ENCODE data around the gene TUBG1. TPM values are rescaled to one million over a fixed set of nuclear protein-coding genes. Genes with fewer than 3 reads are reported as not detected.

TUBG1 gene
- total and polyA plus RNA-seq, 2 of the 8 experiments (the other 6 are each of a cell fraction or from before 2014, with no cell fraction given), result 109 to 208 TPM

- no peak for TF ChIP-seq ATF2 (IDR thresholded peaks at IDR 0.05; ENCODE audit: low read length)
- no peak for TF ChIP-seq CEBPB (IDR thresholded peaks at IDR 0.05; ENCODE audit: low read depth, low read length)
- 0 out of 2 replicates have a peak, but pooled peaks have one; percentile 4 for TF ChIP-seq USF2 (IDR thresholded peaks at IDR 0.05; ENCODE audit: low read length)
- TF ChIP-seq TEAD4 (IDR thresholded peaks at IDR 0.05; ENCODE audit: low read depth, low read length), result no peak
- peak; percentile 71 to 83 (median 82) for TF ChIP-seq CTCF (IDR thresholded peaks at IDR 0.05; ENCODE audit: control extremely low read depth in 1 of 3, insufficient read depth in 1 of 3, low read depth in 1 of 3, low read length in 3 of 3)
- TF ChIP-seq BACH1 (IDR thresholded peaks at IDR 0.05; ENCODE audit: low read length), result no peak
- no peak for TF ChIP-seq EGR1 (IDR thresholded peaks at IDR 0.05; ENCODE audit: borderline replicate concordance, low read depth, low read length)
- no peak for TF ChIP-seq EP300 (IDR thresholded peaks at IDR 0.05; ENCODE audit: borderline replicate concordance in 1 of 2, low read depth in 2 of 2, low read length in 2 of 2)
- TF ChIP-seq TCF12 (IDR thresholded peaks at IDR 0.05; ENCODE audit: low read depth, low read length), result no peak
- no peak for TF ChIP-seq KDM1A (IDR thresholded peaks at IDR 0.05; ENCODE audit: borderline replicate concordance, low read length)
- no peak for TF ChIP-seq EZH2 (IDR thresholded peaks at IDR 0.05; ENCODE audit: low read depth, low read length, severe bottlenecking)
- TF ChIP-seq ASH2L (IDR thresholded peaks at IDR 0.05; ENCODE audit: low read length), result no peak
- TF ChIP-seq JUND (IDR thresholded peaks at IDR 0.05; ENCODE audit: low read length), result no peak
- no peak for TF ChIP-seq ZNF274 (IDR thresholded peaks at IDR 0.05; ENCODE audit: borderline replicate concordance, extremely low read depth, low read length)
These were observed 31.1 kb upstream of the TUBG1 start (continued) for GRCh38 chr17:42578282-42578869.

All from H1 (cell line).